EH (cell line): ENCODE data around the gene KRT33A.
A peak's percentile ranks its signal among the peaks of the same experiment; 100 is the strongest.
"Not testable (repeated sequence)": the region's sequence is repeated elsewhere in the genome, so short reads cannot be mapped to it uniquely, and the experiment has no call there.

Experiments used
- DNase-seq: peaks from one replicate; pipeline ENCODE4 v3.0.0-alpha.2; 2015; ENCODE audit warnings: low read depth

The KRT33A gene

DNA sequence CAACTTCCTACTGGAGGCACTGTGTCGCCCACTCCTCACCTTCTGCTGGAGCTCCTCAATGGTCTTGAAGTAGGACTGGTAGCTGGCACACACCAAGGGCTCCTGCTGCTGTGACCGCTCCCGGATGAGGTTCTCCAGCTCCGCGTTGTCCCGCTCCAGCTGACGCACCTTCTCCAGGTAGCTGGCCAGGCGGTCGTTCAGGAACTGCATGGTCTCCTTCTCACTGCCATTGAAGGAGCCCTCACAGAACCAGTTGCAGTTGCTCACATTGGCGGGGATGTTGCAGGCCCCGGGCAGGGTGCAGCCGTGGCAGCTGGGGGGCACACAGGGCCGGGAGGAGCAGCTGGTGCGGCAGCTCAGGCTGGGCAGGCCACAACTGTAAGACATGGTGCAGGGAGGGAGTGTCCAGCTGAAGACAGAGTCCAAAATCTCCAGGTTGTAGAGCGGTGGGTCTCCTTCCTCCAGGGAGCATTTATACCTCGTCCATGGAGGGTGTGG lies at the start of gene KRT33A:
Gene KRT33A (minus strand): TSS at position 448 of the 498 bp plus-strand sequence. CDS start 61 bp downstream, at position 387.
- DNase-seq, result not testable (repeated sequence)

DNA sequence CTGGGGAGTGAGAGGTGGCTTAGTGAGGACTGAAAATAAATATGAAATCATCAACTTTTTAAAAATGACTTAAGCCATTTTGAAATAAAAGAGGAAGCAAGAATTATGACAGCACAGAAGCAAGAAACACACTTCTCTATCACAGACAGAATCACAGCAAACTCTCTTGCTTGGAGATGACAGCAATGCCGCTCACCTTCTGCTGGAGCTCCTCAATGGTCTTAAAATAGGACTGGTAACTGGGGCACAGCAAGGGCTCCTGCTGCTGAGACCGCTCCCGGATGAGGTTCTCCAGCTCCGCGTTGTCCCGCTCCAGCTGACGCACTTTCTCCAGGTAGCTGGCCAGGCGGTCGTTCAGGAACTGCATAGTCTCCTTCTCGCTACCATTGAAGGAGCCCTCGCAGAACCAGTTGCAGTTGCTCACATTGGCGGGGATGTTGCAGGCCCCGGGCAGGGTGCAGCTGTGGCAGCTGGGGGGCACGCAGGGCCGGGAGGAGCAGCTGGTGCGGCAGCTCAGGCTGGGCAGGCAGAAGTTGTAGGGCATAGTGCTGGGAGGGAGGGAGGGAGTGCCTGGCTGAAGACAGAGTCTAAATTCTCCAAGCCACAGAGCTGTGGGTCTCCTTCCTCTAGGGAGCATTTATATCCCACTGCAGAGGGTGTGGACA lies 46.5 kb upstream of the KRT33A start, which contains the start of gene KRT31:
Gene KRT31 (minus strand): TSS at position 613 of the 665 bp plus-strand sequence. CDS start 69 bp downstream, at position 544.
- no peak for DNase-seq

DNA sequence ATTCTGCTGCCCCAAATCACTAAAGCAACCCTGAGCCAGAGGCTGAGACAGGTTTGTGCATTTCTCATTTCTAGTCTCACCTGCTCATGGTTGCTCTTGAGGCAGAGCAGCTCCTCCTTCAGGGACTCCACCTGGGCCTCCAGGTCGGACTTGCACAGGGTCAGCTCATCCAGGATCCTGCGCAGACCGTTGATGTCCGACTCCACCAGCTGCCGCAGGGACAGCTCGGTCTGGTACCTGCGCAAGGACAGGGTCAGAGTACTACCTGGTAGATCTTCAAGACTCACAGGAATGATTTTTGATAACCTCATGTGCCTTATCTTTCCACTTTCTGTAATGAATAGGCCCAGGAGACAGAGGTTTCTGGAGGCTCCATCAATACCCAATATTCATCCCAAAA lies 45.7 kb upstream of the KRT33A start:
- DNase-seq, result no peak

DNA sequence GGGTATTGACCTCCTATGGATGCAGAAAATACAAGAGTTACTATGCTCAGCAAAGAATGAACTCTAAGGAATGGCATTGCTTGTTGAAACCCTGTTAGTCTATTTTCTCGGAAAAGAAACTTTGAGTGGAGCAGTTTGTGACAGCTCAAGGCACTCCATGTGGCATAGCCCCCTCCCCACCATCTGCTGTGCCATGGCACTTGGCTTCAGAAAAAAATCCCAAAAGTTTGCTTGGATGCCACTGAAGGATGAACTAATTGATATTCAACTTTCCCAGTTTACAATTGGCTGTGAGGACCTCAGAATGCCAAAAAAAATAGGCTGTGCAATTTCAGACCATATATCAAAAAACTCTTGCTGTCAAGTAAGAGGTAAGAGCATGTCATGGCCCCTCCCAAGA lies 45.0 kb upstream of the KRT33A start:
- no peak for DNase-seq

DNA sequence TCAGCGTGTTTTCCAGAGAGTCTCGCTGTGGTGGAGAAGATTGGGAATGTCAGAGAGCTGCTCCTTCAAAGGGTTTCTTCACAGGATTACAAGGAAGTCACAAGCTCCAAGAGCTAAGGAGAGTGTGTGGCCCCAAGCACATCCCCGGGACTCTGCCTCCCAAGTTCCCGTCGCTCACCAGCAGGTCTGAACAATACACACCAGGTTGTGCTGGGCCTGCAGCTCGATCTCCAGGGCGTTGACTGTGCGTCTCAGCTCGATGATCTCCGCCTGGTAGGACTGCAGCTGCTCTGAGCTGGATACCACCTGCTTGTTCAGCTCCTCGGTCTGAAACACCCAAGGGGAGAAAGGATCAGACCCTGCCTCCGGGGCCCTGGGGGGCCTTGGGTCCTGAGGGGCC lies 44.4 kb upstream of the KRT33A start:
- not testable (repeated sequence) for DNase-seq

DNA sequence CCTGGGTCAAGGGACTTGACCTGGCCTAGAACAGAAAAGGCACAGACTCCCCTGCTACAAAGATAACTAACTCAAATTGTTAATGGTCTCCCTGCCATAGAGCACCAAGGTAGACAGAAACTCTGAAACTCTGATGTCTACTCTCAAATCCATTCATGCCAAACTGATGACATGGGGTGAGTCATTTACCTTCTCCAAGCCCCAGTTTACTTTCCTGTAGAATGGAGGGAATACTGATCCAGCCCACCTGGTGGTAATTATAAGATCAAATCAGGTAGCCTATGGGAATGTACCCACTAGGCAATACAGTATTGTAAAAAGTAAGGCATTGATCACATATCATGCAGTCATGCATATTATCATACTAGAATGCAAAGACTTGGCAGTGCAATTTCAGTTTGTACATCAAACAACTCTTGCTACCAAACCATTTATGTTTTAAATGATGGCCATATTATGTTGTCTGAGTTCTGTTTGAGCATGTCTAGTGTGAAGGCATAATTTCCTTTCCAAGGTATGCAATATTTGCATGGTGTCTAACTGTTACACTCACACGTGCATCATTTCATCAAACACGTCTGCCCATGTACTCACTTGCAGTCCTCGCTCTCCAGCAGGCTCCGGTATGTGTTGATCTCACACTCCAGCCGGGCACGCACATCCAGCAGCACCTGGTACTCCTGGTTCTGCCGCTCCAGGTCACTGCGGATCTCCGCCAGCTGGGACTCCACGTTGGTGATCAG lies 43.8 kb upstream of the KRT33A start:
- no peak for DNase-seq

DNA sequence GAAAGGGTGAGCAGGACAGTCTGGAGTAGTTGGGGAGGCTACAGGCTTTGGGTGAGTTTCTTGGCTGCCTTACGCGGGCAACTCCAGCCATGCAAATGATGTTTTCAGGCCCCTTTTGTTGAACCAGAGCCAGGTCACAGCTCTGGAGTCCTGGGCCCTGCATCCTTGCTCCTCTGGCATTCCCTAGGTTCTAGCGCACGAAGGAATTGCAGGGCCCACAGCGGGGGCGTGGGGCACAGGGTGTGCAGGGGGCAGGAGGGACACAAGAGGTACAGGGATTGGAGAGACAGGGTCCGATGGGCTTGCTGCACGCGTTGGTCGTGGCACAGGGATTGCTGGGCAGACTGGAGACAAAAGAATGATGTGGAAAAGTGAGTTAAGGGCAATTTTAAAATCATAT lies 43.2 kb upstream of the KRT33A start:
- no peak for DNase-seq

DNA sequence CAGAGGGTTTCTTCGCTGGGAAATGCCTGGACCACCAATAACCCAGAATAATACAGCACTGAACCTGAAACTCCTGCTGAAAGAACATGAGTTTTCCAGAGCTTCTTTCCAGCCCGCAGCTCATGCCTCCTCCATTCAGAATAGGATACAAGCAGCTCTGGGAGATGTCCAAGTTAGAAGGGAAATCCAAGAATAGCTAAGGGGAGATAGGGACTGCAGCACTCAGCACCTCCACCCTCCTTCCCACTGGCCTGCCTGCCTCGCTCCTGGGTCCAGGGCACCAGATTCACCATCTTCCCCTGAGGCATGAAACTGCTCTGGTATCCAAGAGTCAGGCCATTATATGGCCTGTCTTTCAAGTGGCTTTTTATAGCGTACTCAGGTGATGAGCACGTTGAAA lies 42.7 kb upstream of the KRT33A start:
- no peak for DNase-seq

DNA sequence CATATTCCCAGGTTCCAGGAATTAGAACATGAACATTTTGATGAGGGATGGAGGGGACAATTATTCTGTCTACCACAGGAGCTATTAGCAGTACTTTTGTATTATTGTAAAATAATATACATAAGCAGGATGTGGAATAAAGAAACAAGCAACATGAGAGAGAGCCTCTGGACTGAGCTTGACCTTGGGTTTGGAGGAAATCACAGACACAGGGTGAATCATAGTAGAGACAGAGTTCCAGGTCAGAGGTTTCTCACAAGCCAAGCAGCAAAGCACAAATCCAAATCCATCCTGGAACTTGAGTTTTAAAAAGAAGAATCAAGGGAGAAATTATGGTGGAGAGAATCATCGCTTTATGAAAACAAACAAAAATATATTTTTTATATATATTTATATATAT lies 41.6 kb upstream of the KRT33A start:
- DNase-seq, result peak; percentile 75

DNA sequence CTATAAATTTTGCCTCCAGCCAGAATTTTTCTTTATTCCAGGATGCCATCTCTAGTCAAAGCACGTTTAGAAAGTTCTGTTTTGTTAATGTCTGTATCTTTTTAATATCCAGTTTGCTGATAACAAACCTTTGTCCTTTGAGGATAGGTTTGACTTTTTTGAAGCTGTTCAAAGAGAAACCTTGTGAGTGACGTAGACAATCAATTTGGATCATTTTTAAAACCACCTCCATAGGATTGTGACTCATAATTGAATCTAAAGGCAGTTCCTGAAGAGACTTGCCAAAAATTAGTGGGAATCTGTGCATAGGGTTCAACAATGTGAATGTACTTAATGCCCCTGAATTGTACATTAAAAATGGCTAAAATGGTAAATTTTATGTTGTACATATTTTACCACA lies 40.9 kb upstream of the KRT33A start:
- no peak for DNase-seq

DNA sequence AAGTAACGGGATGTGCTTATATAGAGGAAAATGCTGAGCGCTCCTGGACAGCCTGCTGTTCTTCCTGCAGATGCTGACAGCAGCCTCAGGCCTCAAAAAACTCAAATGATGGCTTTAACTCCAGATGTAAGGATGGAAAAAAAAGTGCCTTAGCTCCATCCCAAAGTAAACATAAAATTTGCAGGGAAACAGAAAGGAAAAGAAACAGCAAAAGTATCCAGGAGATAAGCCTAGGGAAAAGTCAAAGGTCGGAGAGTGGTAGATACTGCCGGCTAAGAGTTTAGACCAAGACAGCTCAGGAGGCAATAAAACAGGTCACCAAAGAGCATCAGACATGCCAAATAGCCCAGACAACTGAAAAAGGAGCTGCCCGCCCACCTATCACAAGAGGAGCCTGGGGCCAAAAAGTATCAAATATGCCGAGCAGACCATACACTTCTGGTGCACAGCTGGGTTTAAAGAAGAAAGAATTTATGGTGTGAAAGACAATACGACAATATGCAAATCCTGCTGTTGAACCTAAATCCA lies 39.8 kb upstream of the KRT33A start:
- DNase-seq, result no peak

DNA sequence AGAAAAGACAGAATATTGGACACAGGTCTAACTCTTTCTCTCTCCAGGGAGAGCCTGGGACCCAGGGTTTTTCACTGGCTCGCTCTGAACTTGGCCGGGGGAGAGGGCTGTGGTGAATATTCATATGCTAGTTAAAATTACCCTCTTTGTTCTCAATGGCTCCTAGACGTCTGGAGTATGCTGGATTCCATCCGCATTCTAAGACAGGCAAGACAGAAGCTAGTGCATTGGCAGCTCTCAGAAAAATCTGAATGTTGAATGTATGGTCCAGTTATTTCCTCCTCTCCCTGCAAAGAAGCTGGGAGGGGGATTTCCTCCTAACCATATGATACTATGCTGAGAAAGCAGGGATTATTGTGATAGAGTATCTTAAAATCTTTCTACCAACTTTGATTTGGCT lies 37.0 kb upstream of the KRT33A start:
- DNase-seq, result no peak

DNA sequence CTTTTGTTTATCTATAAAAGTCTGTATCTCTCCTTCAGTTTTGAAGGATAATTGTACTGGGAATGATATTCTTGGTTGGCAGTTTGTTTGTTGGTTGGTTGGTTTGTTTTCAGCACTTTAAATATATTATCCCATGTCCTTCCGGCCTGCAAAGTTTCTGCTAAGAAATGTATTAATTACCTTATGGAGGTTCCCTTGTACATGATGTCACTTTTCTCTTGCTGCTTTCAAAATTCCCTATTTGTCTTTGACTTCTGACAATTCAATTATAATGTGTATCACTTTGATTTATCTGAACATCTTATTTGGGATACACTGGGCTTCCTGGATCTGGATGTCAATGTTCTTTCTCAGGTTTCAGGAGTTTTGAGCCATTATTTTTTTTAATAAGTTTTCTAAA lies 35.6 kb upstream of the KRT33A start:
- DNase-seq, result no peak

DNA sequence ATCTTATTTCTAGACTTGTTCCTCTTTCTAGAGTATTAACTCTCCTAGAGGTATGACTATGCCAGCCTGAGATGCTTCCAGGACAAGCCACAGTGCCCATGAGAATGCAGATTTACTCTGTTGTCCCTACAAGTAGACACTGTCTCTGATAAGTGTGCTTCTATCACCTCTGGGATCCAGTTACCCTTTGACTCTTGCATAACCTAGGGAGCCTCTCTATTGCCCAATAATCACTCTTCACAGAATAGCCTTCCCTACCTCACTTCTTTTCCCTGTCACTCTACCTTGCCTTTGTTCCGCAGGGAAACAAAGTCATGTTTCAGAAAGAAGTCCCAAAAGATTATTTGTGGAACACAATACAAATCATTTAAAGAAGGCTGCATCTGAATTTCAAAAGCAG lies 33.1 kb upstream of the KRT33A start:
- no peak for DNase-seq

DNA sequence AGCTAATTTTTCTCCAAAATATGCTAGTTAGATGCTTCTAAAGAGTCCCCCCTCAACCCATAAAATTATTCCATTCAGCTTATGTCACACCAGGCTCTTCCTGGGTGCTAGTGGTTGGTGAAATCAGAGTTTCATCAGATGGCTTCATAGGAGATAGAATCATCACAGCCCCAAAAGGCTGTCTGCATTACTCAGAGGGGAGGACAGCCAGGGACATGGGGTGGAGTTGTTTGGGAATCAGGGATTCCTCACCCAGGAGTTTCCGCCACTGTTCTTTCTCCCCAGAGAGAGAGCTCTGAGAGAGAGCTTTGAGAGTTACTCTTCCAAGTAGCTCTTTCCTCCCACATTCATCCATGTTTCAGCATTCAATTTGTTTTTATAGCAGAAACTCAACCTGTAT lies 31.8 kb upstream of the KRT33A start:
- DNase-seq, result peak; percentile 98

DNA sequence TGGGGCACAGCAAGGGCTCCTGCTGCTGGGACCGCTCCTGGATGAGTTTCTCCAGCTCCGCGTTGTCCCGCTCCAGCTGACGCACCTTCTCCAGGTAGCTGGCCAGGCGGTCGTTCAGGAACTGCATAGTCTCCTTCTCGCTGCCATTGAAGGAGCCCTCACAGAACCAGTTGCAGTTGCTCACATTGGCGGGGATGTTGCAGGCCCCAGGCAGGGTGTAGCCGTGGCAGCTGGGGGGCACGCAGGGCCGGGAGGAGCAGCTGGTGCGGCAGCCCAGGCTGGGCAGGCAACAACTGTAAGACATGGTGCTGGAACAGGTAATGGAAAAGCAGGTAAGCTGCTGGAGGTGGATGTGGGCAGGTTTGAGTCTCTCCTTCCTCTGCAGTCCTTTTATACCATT lies 31.3 kb upstream of the KRT33A start, which contains the start of gene KRT34:
Gene KRT34 (minus strand): TSS at position 364 of the 400 bp plus-strand sequence. CDS start 60 bp downstream, at position 304.
- not testable (repeated sequence) for DNase-seq

DNA sequence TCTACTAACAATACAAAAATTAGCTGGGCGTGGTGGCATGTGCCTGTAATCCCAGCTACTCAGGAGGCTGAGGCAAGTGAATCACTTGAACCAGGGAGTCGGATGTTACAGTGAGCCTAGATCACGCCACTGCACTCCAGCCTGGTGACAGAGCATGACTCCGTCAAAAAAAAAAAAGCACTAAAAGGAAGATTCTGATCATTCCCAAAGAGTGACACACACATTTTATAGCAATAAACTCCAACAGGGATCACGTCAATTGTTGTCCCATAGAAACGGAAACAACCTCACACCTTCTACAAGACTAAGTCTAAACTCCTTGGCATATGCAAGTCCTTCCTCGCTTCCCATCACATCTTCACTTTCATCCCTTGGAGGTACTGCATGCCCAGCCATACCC lies 29.5 kb upstream of the KRT33A start:
- DNase-seq, result peak; percentile 98

DNA sequence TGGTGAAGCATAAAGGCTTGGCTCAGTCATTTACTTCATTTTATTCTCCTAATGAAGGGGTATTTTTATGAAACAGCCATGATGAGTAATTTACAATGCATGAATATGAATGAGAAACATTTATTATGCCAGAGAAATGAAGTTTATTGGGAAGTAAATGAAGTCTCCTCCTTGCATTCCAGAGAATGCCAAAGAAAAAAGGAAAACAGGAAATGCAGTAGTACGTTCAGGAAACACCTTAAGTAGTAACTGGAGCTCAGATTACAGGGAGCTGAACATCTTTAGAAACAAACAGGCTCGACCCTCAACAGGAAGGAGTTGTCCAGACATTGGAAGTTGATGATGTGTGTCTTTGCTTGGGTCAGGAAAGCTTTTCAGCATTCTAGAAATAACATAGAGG lies 26.9 kb upstream of the KRT33A start:
- peak; percentile 74 for DNase-seq

DNA sequence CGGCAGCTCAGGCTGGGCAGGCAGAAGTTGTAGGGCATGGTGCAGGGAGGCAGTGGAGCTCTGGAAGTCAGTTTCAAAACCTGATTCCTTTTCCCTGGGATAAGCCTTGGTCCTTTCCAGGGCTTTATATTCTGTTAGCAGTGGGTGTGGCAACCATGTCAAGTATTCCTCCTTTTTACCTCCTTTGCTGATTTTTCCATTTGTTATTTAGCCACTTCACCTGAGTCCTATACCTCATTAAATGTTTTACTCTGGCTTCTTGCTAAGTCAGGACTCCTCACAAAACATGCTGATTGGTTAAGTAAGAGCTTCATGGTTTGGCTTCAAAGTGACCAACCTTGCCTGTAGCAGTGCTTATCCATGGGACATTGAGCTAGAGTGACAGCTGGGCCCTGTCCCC lies 19.1 kb upstream of the KRT33A start, which contains the start of gene KRT33B:
Gene KRT33B (minus strand): TSS at position 101 of the 400 bp plus-strand sequence. CDS start 63 bp downstream, at position 38.
- no peak for DNase-seq

DNA sequence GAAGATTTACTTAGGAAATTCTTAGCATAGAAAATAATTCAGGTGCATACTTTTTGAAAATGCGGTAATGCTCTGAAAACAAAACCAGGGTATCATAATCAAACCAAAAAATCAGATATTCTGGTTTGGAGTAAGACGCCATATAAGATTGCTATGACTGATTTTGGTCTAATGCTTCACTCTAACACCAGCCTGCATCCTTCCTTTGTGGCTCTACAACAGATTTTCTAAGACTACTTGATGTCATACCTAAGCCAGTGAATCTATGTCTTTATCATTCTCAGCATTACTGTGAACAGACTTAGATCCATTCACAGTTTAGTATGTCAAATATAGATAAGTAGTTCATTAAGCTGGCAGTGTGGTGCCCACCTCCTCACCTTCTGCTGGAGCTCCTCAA lies 18.4 kb upstream of the KRT33A start:
- no peak for DNase-seq

DNA sequence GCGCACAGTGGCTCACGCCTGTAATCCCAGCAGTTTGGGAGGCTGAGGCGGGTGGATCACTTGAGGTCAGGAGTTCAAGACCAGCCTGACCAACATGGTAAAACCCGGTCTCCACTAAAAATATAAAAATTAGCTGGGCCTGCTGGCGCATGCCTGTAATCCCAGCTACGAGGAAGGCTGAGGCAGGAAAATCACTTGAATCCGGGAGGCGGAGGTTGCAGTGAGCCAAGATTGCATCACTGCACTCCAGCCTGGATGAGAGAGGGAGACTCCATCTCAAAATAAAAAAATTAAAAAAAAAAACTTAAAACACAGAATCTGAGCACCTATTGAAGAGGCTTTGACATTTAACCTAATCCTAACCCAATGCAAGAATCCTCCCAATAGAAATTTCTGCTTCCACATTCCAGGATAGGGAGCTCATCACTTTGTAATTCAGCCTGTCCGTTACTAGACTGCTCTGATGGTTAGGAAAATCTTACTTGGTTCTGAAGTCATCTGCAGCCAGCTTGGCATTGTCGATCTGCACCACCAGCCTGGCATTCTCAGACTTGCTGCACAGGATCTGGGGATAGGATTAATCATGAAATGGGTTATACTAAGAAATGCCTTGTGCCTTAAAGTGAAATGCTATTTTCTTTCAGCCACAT lies 16.9 kb upstream of the KRT33A start:
- peak; percentile 90 for DNase-seq

DNA sequence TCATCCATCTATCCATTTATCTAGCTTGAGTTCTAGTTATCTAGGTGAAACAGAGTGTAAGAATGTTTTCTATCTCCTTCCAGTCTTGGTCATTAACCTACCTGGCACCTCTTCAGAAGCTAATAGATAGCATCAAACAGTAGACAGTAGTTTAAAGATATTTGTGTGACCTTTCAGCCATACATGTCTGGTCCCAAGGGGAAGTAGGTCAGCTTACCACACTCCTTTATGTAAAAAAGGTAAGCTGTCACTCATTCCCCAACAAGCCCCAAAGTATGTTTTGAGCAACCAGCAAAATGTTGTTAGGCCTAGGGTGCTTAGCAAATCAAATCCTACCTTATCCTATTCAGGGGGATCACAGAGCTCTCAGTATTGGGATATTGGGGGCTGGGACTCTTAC lies 15.4 kb upstream of the KRT33A start:
- no peak for DNase-seq
